ENCODE measurements around the gene OR2M5.

Gene OR2M5

DNA sequence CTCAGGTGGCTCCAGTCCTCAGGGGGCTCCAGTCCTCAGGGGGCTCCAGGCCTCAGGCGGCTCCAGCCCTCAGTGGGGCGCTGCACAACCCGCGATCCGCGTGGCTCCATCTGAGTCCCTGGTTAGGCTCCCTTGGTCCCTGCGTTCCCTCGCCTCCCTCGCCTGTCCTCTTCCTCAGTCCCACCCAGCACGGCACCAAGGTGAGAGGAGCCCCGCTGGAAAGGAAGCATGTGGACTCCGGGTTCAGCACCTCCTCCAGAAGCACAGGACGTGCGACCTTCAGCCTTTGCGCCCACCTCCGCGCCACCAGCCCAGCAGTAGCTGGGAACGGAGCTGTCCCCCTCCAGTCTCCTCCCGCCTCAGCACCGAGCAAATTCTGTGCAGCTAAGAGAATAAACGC, 8.1 kb upstream of the OR2M5 start:
- Mint-ChIP-seq H3K9me3 (peaks cover 83% of the 10 kb centered on the region), H3K4me3 (no peak overlapping the region), H3K36me3 (ENCODE audit: low read depth) (no peaks in the 10 kb centered on the region), H3K27me3 (ENCODE audit: low read depth, poor library complexity) (no peaks in the 10 kb centered on the region), H3K27ac (no peak overlapping the region), H3K4me1 (no peaks in the 10 kb centered on the region)
- TF ChIP-seq, protein P1, sequence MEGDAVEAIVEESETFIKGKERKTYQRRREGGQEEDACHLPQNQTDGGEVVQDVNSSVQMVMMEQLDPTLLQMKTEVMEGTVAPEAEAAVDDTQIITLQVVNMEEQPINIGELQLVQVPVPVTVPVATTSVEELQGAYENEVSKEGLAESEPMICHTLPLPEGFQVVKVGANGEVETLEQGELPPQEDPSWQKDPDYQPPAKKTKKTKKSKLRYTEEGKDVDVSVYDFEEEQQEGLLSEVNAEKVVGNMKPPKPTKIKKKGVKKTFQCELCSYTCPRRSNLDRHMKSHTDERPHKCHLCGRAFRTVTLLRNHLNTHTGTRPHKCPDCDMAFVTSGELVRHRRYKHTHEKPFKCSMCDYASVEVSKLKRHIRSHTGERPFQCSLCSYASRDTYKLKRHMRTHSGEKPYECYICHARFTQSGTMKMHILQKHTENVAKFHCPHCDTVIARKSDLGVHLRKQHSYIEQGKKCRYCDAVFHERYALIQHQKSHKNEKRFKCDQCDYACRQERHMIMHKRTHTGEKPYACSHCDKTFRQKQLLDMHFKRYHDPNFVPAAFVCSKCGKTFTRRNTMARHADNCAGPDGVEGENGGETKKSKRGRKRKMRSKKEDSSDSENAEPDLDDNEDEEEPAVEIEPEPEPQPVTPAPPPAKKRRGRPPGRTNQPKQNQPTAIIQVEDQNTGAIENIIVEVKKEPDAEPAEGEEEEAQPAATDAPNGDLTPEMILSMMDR (IDR thresholded peaks at IDR 0.05): no peak
- DNase-seq: no peak

DNA sequence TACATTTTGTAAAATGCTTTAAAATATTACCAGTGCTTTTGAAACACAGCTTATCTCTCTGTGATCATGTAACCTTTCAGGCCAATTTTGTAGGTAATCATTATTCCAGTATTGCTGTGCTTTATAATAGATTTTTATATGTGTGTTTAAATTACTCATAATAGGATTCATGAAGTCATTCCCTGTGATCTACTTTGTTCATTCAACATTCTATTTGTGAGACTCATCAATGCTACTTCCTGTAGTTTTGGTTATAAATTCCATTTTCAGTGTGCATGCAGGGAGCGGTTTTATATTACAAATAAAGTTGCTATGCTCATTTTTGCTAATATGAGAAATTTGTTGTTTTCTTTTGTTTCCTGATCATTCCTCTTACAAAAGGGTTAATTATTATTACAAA, 4.1 kb upstream of the OR2M5 start:
- no peak overlapping the region for H3K27ac Mint-ChIP-seq
- no peaks in the 10 kb centered on the region for H3K27me3 Mint-ChIP-seq (ENCODE audit: low read depth, poor library complexity)
- DNase-seq: no peak
- no peaks in the 10 kb centered on the region for H3K36me3 Mint-ChIP-seq (ENCODE audit: low read depth)
- H3K4me3 Mint-ChIP-seq: no peak overlapping the region
- peaks cover 82% of the 10 kb centered on the region for H3K9me3 Mint-ChIP-seq
- no peaks in the 10 kb centered on the region for H3K4me1 Mint-ChIP-seq
- TF ChIP-seq, protein P1 (IDR thresholded peaks at IDR 0.05): no peak

DNA sequence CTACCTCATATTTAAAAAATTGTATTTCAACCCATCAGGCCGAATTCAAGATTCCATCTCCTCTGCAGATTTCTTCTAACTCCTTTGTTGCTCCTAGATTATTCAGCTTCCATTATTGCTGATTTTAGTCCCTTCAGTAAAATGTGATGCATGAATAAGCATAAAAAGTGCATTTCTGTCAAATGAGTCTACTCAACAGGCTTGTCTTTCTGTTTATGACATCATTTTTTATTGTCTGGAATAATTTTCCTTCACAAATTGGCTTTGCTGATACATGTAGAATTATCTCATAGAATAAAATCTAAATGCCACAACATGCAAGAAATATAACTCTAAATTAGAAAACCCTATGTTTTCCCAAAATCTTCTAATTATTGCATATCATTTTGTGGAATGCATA, 1.6 kb upstream of the OR2M5 start:
- DNase-seq: no peak
- no peaks in the 10 kb centered on the region for H3K4me1 Mint-ChIP-seq
- H3K36me3 Mint-ChIP-seq (ENCODE audit: low read depth): no peaks in the 10 kb centered on the region
- TF ChIP-seq, protein P1 (IDR thresholded peaks at IDR 0.05): no peak
- peaks cover 85% of the 10 kb centered on the region for H3K9me3 Mint-ChIP-seq
- no peaks in the 10 kb centered on the region for H3K27me3 Mint-ChIP-seq (ENCODE audit: low read depth, poor library complexity)
- no peak overlapping the region for H3K4me3 Mint-ChIP-seq
- no peak overlapping the region for H3K27ac Mint-ChIP-seq

DNA sequence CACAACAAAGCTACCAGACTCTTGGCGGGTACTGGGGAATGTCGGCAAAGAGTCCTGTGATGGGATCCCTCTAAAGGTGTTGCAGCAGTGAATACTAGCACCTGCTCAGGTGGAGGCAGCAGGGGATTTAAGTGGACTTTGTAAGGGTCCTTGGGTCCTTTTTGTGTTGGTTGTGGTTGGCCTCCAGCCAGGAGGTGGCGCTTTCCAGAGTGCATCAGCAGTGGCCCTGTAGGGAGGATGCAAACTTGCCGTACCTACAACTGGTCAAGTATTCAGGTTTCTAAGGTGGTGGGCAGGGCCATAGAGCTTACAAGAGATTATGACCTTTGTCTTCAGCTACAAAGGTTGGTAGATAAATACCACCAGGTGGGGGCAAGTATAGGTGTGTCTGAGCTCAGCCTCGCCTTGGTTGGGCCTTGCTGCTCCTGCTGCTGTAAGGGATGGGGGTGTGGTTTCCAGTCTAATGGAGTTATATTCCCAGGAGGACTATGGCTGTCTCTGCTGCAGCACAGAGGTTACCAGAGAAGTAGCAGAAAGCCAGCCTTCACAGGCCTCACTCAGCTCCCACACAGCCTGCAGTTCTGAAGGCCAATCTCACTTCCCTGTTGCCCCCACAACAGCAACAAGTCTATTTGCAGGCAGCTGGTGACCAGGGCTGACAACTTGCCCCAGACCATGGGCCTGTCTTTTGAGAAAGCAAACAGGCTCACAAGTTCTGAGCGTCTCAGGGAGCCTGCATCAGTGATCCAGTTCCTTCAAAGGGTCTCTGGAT, 7.3 kb downstream of the OR2M5 start:
- TF ChIP-seq, protein P1 (IDR thresholded peaks at IDR 0.05): no peak
- Mint-ChIP-seq H3K9me3 (peaks cover 77% of the 10 kb centered on the region), H3K27me3 (ENCODE audit: low read depth, poor library complexity) (peaks cover 2% of the 10 kb centered on the region), H3K36me3 (ENCODE audit: low read depth) (no peaks in the 10 kb centered on the region), H3K27ac (no peak overlapping the region), H3K4me3 (no peak overlapping the region), H3K4me1 (no peaks in the 10 kb centered on the region)
- DNase-seq: no peak

DNA sequence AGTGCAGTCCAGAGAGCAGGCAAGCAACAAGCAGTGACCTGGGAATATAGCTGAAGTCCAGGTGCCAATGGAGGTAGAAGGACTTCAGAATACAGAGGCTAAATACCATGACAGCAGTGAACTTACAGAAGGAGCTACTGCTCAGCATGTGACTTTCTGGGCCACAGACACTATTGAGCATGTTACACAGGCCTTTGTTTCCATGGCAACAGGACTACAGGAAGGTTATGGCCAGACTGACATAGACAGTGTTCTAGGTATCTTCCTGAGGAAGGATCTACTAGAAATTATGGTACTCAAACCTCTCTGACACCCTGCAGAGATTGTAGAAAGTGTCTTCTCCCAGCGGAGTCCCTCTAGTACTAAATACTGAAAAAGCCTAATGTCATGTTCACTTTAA, 11.0 kb downstream of the OR2M5 start:
- peaks cover 2% of the 10 kb centered on the region for H3K27me3 Mint-ChIP-seq (ENCODE audit: low read depth, poor library complexity)
- H3K9me3 Mint-ChIP-seq: peaks cover 64% of the 10 kb centered on the region
- no peak for DNase-seq
- H3K36me3 Mint-ChIP-seq (ENCODE audit: low read depth): no peaks in the 10 kb centered on the region
- no peaks in the 10 kb centered on the region for H3K4me1 Mint-ChIP-seq
- TF ChIP-seq, protein P1 (IDR thresholded peaks at IDR 0.05): no peak
- no peak overlapping the region for H3K27ac Mint-ChIP-seq
- no peak overlapping the region for H3K4me3 Mint-ChIP-seq

DNA sequence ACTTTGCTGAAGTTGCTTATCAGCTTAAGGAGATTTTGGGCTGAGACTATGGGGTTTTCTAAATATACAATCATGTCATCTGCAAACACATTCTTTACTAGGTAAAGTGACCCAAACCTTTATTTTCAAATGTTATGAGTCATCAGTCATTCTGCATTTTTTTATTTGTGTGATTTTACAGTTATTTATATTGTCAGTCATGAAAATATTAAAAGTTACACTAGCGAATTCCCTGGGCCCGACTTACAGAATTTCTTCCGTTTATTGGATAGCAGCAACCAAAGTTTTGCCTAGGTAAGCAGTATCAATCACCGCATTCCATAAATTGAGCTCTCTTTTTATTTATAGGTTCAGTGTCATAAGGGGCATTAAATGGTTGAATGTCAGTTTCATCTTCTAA, 13.8 kb downstream of the OR2M5 start:
- Mint-ChIP-seq H3K4me3 (no peak overlapping the region), H3K27ac (no peak overlapping the region), H3K27me3 (ENCODE audit: low read depth, poor library complexity) (no peaks in the 10 kb centered on the region), H3K36me3 (ENCODE audit: low read depth) (no peaks in the 10 kb centered on the region), H3K4me1 (no peaks in the 10 kb centered on the region), H3K9me3 (peaks cover 56% of the 10 kb centered on the region)
- TF ChIP-seq, protein P1 (IDR thresholded peaks at IDR 0.05): no peak
- no peak for DNase-seq
